NCI-H2171 treated with DMSO at 0.1 percent for 48 hours (cell line): ENCODE data around the gene KRTAP10-1.

ENCODE experiments used
- DNase-seq: peaks from one replicate; lab custom pipeline; 2025; lab: John Stamatoyannopoulos, UW

KRTAP10-1 gene

DNA sequence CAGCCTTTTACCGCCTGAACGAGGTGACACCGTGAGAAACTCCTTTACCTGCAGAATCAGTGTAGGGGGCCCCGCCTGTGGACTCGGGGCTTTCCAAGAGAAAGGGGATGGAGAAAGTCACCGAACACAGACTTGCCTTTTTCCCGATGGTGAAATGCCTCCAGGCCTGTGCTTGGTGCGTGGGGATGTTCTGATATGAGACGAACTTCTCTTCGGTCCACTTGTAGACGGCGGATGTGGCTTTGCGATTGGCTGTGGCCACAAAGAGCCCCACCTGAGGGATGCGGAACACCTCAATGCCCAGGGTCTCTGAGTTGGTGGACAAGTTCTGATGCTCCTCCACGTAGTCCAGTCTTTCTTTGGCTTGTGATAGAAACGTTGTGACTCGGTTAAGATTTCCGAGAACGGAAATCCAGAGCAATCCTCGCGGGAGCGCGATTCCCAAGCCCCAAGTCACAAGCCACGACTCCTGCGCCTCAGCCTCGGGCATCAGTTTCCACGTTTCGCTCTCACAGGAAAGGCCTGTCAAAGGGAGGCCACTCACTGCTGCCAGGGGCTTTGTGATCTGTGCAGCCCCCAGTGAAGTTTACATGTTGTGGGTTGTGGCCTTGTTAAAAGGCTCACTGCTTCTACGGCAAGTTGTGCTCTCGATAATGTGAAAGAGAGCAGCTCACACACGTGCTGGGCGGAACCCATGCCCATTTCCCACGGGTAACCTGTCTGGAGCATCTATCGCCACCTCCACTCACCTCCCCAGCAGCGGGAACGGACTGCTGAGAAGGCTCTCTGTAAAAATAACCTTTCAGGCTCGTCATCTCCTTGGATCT is 12.6 kb downstream of the KRTAP10-1 start:
- DNase-seq: no peak

DNA sequence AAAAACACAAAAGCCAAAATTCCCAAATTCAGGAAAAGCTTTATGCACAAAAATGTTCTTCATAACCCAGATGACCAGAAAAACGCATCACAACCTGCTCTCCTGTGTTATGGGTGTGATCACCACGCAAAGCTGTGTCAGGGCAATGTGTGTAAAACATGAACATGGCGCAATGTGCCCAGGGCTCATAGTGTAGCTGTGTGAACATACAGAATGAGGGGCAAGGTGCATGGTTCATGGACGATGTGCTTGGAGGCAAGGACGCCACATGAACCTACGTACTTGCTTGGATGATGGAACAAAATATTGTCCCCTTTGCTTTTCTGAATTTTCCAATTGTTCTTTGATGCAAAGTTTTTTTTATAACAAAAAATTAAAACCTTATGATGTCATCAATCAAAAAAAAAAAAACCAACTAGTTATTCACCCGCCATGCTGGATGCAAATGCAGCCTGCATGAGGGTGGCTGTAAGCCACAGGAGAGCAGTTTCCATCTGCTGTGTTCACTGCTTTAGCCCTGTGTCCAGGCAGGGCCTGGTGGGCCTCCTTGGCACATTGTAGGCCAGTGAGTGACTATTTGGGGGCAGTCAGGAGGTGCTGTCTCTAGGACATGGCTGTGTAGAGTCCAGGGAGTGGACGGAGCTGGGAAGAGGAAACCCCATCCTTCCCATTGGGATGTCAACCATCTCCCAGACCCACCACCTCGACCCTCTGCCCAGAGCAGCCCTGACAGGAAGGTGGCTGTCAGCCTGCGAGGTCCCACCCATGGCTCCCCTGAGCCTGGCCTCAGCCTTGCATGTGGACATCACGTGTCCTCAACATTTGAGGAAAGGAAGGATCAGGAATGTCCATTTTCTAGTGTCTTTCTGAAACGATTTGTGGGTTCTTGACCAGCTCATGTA is 13.6 kb downstream of the KRTAP10-1 start:
- no peak for DNase-seq

GRCh38 chr21:44525391-44526095 is 14.5 kb downstream of the KRTAP10-1 start:
- no peak for DNase-seq

GRCh38 chr21:44524414-44525371 is 15.3 kb downstream of the KRTAP10-1 start:
- DNase-seq: no peak

GRCh38 chr21:44523567-44524413 is 16.2 kb downstream of the KRTAP10-1 start:
- DNase-seq: no peak

DNA sequence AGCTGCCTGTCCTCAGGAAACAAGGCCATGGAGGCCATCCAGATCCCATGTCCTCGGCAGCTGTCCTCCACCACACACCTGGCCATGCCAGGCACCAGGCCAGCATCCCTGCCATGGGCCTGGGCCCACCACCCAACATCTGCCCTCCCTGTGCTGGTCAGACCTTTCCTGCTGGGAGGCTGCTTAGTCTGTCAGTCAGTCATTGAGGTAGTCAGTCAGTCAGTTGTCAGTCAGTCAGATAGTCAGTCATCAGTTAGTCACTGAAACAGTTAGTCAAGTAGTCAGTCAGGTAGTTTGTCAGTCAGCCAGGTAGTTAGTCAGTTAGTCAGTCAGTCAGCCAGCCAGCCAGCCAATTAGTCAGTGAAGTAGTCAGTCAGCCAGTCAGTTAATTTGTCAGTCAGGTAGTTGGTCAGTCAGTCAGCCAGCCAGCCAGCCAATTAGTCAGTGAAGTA is 17.2 kb downstream of the KRTAP10-1 start:
- no peak for DNase-seq

DNA sequence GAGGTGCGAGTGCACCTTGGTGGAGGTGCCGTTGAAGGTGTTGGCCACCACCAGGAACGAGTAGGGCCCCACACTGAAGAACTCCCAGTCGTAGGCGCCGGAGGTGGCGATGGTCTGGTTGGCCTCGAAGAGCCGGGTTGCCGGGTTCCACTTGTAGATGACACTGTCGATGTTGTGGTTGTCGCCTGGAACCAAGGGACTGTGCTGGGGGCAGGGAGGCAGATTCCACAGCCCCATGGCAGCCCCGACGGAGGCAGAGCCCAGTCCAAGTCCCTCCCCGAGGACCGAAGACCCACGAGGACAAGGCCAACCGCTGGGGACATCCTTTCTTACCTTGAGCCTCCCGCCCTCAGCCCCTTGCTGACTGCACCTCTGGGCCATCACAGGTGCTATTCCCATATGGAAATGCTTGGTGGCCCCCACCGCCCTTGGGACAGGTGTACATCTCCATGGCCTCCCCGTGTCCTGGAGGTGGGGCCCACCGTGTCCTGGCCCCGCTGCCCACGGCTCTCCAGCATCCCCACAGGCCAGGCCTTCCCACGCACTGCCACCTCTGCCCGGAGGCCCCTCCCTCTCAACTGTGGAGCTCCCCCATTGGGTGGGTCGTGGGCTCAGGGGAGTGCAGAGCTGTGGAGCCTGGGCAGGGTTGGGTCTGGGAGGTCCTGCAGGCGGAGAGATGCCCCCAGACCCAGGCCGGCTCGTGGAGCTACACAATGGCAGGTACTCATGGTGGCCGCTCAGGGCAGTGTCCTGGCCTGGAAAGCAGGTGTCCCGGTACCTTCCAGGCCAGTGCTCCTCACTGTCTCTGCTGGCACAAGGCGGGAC is 17.9 kb downstream of the KRTAP10-1 start:
- no peak for DNase-seq

GRCh38 chr21:44521301-44521927 is 18.6 kb downstream of the KRTAP10-1 start:
- DNase-seq: no peak

DNA sequence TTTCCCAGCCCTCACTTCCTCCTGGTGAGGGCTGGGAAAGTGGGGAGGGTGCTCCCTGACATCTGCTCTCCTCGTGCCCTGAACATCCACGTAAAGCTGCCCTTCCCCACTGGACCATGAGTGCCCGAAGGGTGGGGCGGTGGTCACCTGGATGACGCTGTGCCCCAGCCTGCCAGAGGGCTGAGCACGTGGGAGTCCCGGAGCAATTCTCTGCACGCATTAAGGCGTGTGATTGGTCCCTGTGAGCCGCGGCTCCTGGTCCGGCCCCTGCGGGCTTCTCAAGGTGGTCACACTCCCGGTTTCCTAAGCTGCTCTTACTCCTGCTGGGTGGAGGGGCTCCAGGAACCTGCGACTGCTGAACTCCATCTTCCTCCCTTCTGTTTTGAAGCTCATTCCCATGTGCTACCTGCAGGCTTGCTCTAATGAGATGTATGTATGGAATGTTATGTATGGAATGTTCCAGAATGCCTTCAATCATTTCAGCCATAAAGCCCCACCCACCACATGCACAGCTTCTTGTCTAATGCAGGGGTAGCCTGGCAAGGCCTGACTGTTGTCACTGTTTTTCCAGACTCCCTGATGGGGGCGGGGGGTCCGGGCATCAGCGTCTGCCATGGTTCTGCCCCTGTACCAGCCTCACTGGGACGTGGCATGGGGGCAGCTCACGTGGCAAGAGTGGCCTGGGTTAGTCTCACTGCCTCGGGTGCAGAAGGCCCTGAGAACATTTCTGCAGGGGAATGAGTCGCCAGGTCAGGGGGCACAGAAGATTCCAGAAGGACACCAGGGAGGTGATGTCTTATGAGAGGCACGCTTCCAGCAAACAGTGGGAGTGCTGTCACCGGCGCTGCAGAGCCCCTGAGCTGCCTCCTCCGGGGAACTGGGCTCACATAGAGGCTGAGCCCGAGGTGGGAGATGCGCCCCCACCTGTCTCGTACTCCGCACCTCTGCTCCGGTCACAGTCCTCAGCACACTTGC is 19.4 kb downstream of the KRTAP10-1 start:
- no peak for DNase-seq

DNA sequence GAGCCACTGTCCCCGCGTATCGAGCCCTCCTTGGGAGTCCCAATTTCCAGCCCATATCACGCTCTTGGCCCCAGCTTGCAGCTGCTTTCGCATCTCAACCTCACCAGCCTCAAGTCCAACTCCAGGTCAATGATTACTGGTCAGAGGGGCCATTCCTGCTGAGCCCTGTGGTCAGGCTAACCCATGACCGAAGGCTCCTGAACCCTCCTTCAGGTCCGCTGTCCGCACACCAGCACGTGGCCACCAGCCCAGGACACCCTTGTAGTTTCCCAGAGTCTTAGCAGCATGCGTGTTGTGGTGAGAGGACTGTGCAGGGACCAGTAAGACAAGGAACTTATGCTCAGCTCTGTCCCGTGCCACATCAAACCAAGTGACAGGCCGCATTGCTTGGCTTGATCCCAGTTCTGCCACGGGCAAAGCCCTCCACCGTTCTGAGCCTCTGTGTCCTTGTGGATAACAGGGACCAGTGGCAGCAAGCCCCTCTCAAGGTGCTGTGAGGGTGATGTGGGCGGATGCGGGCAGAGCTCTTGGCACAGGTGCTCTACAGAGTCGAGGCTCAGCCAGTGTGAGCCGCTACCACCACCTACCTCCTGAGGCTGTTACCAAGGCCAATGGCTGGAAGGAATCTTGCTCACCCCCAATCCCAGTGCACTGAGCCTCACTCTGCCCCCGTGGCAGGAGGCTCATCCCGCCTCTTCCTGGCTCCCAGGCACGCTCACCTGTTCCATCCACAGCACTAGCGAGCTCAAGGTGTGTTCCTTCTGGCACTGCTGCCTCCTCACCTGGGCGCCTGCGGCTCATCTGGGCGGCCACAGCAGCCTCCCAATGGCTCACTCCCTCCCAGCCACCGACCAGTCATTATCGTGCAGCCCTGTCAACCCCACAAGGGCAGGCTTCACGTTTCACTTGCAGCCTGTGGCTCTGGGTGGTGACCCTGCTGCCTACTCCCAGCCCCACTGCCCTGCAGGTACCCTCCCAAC is 20.4 kb downstream of the KRTAP10-1 start:
- no peak for DNase-seq

DNA sequence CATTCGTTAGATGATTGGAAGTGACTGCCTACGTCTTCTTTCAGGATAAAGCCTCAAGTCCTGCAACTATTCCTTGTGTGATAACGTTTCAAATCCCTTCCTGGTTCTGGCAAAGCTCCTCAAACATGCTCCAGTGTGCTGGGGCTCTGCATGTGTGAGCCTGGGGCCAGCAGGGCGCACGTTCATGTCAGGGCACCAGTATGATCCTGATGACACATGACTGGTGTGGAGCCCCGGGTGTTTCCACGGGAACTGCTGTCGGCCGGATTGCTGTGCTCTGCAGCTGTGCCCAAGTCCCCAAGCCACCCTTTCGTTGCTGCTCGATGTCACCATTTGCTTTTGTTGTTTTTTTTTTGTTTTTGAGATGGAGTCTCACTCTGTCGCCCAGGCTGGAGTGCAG is 21.3 kb downstream of the KRTAP10-1 start:
- DNase-seq: no peak

- peak; percentile 99 for DNase-seq
These were observed 22.7 kb downstream of the KRTAP10-1 start for GRCh38 chr21:44517175-44517899.

GRCh38 chr21:44516828-44517174 is 23.2 kb downstream of the KRTAP10-1 start:
- DNase-seq: no peak

- DNase-seq: no peak
These were observed 23.7 kb downstream of the KRTAP10-1 start for GRCh38 chr21:44516342-44516741.

DNA sequence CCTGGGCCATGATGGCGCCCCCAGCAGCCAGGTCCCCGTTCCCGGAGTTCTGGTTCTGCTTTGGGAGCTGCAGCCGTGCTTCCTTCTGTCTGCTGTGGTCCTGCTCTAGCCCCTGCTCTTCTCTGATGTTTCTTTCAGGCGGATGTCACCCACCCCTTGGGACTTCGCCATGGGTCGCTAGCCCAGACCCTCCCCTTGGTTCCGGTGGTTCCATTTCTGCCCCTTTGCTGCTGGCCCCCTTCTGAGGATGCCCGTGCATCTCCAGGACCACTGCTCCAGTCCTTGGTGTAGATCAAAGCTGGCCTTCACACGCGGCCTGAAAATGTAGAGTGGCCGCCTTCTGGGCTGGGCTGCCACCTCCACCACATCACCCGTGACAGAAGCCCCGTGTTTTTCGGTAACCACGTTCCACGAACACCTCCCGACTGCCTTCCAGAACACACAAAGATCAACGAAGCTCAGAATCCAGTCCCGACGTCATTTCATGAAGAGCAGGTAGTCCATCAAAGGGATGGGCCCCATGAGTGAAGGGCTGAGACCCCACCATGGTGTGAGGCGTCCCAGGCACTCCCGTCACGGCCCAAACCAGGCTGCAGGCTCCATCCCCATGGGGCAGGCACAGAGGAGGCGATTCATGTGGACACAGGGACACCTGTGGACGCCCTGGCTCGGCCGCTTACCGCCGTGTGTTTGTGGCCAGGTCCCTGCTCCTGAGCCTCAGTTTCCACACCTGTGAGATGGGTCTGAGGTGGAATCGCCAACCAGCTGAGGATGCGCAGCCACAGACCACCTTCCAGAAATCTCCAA is 24.4 kb downstream of the KRTAP10-1 start:
- DNase-seq: no peak
